Ishikawa (cell line): ENCODE results near the gene YBX1.

Experiments
- CEBPB ChIP-seq: IDR thresholded peaks from 2 replicates; pipeline ENCODE4 v1.6.1; 2012
- CREB1 ChIP-seq: IDR thresholded peaks from 2 replicates; pipeline ENCODE4 v1.6.1; 2012; ENCODE audit warnings: low read depth
- EGR1 ChIP-seq: IDR thresholded peaks from 2 replicates; pipeline ENCODE4 v1.6.1; 2012
- EP300 ChIP-seq: IDR thresholded peaks from 2 replicates; pipeline ENCODE4 v1.6.1; 2012; ENCODE audit warnings: borderline replicate concordance
- FOXM1 ChIP-seq: IDR thresholded peaks from 2 replicates; pipeline ENCODE4 v1.6.1; 2012; ENCODE audit warnings: low read depth, borderline replicate concordance
- MAX ChIP-seq: IDR thresholded peaks from 2 replicates; pipeline ENCODE4 v1.6.1; 2012
- NFIC ChIP-seq: IDR thresholded peaks from 2 replicates; pipeline ENCODE4 v1.6.1; 2012
- RAD21 ChIP-seq: IDR thresholded peaks from 2 replicates; pipeline ENCODE4 v1.6.1; 2012; ENCODE audit warnings: low read depth
- REST ChIP-seq: IDR thresholded peaks from 2 replicates; pipeline ENCODE4 v1.6.1; 2012; ENCODE audit warnings: low read depth, mild to moderate bottlenecking
- TAF1 ChIP-seq: IDR thresholded peaks from 2 replicates; pipeline ENCODE4 v1.6.1; 2012; ENCODE audit warnings: low read depth, mild to moderate bottlenecking
- TCF12 ChIP-seq: IDR thresholded peaks from 2 replicates; pipeline ENCODE4 v1.6.1; 2012; ENCODE audit warnings: low read depth
- TEAD4 ChIP-seq: IDR thresholded peaks from 2 replicates; pipeline ENCODE4 v1.6.1; 2012
- USF1 ChIP-seq: IDR thresholded peaks from 2 replicates; pipeline ENCODE4 v1.6.1; 2012
- YY1 ChIP-seq: IDR thresholded peaks from 2 replicates; pipeline ENCODE4 v1.6.1; 2012; ENCODE audit warnings: low read depth
- ZBTB7A ChIP-seq: IDR thresholded peaks from 2 replicates; pipeline ENCODE4 v1.6.1; 2012; ENCODE audit warnings: low read depth

YBX1 gene

DNA sequence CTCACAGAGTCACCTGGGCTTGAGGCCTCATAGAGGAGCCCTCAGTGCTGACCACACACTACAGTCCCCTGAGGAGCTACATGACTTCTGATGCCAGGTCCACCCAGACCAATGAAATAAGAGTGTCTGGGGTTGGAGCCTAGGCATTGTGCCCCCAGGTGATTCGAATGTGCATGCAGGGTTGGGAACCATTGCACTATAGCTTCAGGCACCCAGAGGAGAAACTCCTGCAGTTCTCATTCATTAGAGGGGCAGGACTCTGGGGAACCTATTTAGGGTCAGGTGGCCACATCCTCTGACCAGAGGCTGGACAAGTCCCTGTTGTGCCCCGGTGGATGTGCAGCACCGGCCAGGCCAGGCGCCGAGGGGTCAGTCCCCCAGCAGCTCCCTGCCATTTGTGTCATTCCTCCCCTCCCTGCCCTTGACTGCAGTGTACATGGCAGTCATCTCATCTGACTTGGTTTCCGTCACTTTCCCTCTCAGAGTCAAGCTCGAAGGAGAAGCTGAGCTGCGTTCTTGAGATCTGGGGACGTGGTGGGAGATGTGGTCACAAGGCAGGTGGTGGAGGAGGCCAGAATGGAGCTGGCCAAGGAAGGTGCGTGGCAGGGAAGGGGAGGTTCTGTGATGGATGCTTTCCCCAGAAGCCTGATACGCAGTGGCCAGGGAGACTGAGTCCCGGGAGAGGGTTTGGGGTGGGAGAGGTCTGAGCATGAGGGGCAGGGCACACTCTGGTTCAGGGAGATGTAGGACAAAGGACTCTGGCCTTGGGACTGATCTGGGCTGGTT lies 51.4 kb downstream of the YBX1 start:
- TF ChIP-seq NFIC: no peak
- no peak for TF ChIP-seq TCF12
- no peak for TF ChIP-seq MAX
- no peak for TF ChIP-seq CEBPB
- TF ChIP-seq RAD21: no peak
- TF ChIP-seq USF1: no peak
- TF ChIP-seq TAF1: no peak
- TF ChIP-seq EGR1: no peak
- TF ChIP-seq CREB1: no peak
- TF ChIP-seq TEAD4: no peak
- no peak for TF ChIP-seq EP300
- no peak for TF ChIP-seq FOXM1
- no peak for TF ChIP-seq YY1
- TF ChIP-seq ZBTB7A: no peak

DNA sequence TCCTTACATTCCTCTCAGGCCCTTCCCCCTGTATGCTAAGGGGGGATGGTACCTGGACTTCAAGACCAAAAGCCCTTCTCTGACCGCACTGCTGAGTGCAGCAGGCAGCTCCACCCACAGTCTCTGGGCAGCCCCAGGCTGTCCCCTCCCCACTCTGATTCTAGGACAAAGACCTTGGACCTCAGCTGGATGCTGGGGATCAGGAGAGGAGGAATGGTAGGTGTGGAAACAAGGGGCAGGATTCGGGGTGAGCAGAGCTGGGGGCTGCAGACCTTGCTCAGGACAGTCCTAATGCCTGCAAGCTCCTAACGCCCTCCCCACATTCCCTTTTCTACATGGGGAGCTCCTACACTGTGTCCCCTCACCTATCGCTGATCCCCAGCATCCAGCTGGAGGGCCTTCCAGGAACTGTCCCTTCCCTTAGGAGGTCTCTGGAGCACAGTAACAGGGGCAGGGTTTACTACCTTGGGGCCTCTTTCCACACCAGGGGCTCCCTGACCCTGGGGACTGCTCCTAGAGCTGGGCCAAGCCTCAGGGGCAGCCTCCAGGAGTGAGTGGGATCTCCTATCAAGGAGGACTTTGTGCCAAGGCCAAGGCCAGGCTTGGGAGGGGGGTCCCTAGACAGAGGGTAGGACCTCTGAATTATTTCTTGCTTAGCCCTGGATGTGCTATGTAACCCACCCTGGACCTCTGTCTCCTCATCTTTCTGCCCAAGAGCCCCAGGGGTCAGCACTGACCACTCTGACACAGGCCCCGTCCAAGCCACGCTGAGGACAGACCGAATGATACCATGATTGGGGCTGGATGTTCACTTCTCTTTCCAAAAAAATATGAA lies 52.2 kb downstream of the YBX1 start:
- TF ChIP-seq EGR1 (no peak), RAD21 (no peak), TAF1 (no peak), FOXM1 (no peak), CREB1 (no peak), USF1 (no peak), TEAD4 (no peak), NFIC (no peak), MAX (no peak), ZBTB7A (no peak), CEBPB (no peak), REST (no peak), TCF12 (no peak)

DNA sequence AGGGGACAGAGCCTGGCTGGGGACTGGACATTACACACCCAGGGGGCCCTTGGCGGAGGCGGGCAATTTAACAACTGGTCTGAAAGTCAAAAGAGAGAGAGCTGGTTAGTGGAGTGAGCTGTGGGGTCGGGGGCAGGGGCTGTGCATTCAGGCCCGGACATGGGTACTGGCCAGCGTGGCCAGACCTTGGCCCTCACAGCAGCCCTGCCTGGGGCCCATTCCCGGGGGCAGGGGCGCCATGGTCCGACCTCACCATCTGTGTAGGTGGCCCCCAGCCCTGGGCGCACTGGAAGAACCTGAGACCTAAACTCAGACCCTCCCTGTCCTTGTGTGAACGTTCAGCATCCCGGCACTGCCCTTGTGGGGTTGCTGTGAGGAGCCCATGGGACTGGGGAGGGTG lies 52.8 kb downstream of the YBX1 start:
- TF ChIP-seq MAX (no peak), TAF1 (no peak), EGR1 (no peak), USF1 (no peak), REST (no peak), CREB1 (no peak), FOXM1 (no peak), TEAD4 (no peak), CEBPB (no peak), TCF12 (no peak), RAD21 (no peak), ZBTB7A (no peak), YY1 (no peak), NFIC (no peak), EP300 (no peak)

- TF ChIP-seq TAF1: no peak
- TF ChIP-seq ZBTB7A: no peak
- TF ChIP-seq EP300: no peak
- TF ChIP-seq CEBPB: no peak
- no peak for TF ChIP-seq REST
- no peak for TF ChIP-seq YY1
Measured at GRCh38 chr1:42735477-42736105, 53.4 kb downstream of the YBX1 start.
